MG63 (cell line): ENCODE results near the gene DOCK2. TPM values are rescaled to one million over a fixed set of nuclear protein-coding genes. Genes with fewer than 3 reads are reported as not detected.

Source experiments
- total RNA-seq: library from RNA; depleted of rRNA; stranded (reverse); fragments of >200 nt; shearing (Covaris generic); gene quantifications from 2 replicates; pipeline ENCODE4 v1.2.3, GENCODE V29; 2014; ENCODE audit warnings: low replicate concordance; rRNA removed

The DOCK2 gene
- total RNA-seq, 1 experiment from 2014 or later: 12.6 TPM

Other genes with a start within 250 kb of the DOCK2 start
- 22.4 and 65.6 TPM in 2 replicates for gene SPDL1, start 53.5 kb upstream of the DOCK2 start, total RNA-seq